DOHH2 (cell line): ENCODE results near the gene SH3RF3.

Experiments
- H3F3A ChIP-seq: fragments of 200-600 bp; sonication (generic), shearing (Covaris generic); 2 replicates; pipeline ENCODE4 v1.6.0; 2016; ENCODE audit warnings: antibody characterized with exemption, mild to moderate bottlenecking; ENCODE audit not compliant: control insufficient read depth, insufficient read depth
- H3K27ac ChIP-seq: fragments of 200-600 bp; sonication (generic); 2 replicates; pipeline ENCODE4 v1.5.1; 2014; ENCODE audit warnings: low read depth, mild to moderate bottlenecking, low read length, moderate library complexity
- H3K27me3 ChIP-seq: fragments of 200-600 bp; sonication (generic); 2 replicates; pipeline ENCODE4 v1.6.1; 2014; ENCODE audit warnings: mild to moderate bottlenecking, low read length, mixed read lengths; ENCODE audit not compliant: control insufficient read depth
- H3K36me3 ChIP-seq: fragments of 200-600 bp; sonication (generic); 2 replicates; pipeline ENCODE4 v1.6.1; 2014; ENCODE audit warnings: mild to moderate bottlenecking, low read length, moderate library complexity, mixed read lengths; ENCODE audit not compliant: control insufficient read depth
- H3K4me1 ChIP-seq: fragments of 200-600 bp; sonication (generic); 2 replicates; pipeline ENCODE4 v1.6.1; 2014; ENCODE audit warnings: mild to moderate bottlenecking, low read length, mixed read lengths; ENCODE audit not compliant: control insufficient read depth
- H3K4me2 ChIP-seq: fragments of 200-600 bp; sonication (generic); 2 replicates; pipeline ENCODE4 v1.6.0; 2014; ENCODE audit warnings: mild to moderate bottlenecking, low read length, moderate library complexity
- H3K4me3 ChIP-seq: fragments of 200-600 bp; sonication (generic); 2 replicates; pipeline ENCODE4 v1.5.1; 2014; ENCODE audit warnings: mild to moderate bottlenecking, low read length, mixed read lengths
- H3K79me2 ChIP-seq: fragments of 200-600 bp; sonication (generic); 2 replicates; pipeline ENCODE4 v1.6.1; 2014; ENCODE audit warnings: mild to moderate bottlenecking, low read length, mixed read lengths; ENCODE audit not compliant: control insufficient read depth
- H3K9me2 ChIP-seq: fragments of 200-600 bp; sonication (generic); replicated peaks from 2 replicates; pipeline ENCODE4 v1.6.1; 2014; ENCODE audit warnings: mild to moderate bottlenecking, low read length, mixed read lengths; ENCODE audit not compliant: control insufficient read depth
- H3K9me3 ChIP-seq: fragments of 200-600 bp; sonication (generic); 2 replicates; pipeline ENCODE4 v1.6.1; 2014; ENCODE audit warnings: antibody characterized with exemption, low read length, mixed read lengths; ENCODE audit not compliant: control insufficient read depth, insufficient read depth
- H4K20me1 ChIP-seq: fragments of 200-600 bp; sonication (generic); 2 replicates; pipeline ENCODE4 v1.6.0; 2014; ENCODE audit warnings: low read depth, mild to moderate bottlenecking, antibody characterized with exemption, low read length, moderate library complexity; ENCODE audit not compliant: control insufficient read depth, insufficient read depth
- CTCF ChIP-seq: fragments of 200-600 bp; sonication (generic); IDR thresholded peaks from one replicate; pipeline ENCODE4 v1.5.1; 2014; ENCODE audit warnings: antibody characterized with exemption, mild to moderate bottlenecking, low read depth, low read length; ENCODE audit not compliant: poor library complexity, severe bottlenecking
- EZH2phosphoT487 ChIP-seq: fragments of 200-600 bp; sonication (generic); IDR thresholded peaks from 2 replicates; pipeline ENCODE4 v1.6.1; 2017; ENCODE audit warnings: borderline replicate concordance, mild to moderate bottlenecking, antibody characterized with exemption, low read length, moderate library complexity, mixed read lengths

SH3RF3 gene

GRCh38 chr2:109087055-109087663 lies 41.8 kb upstream of the SH3RF3 start:
- H4K20me1 ChIP-seq = no peaks in the 10 kb centered on the region
- no peak overlapping the region for H3K4me2 ChIP-seq
- H3F3A ChIP-seq = no peaks in the 10 kb centered on the region
- no peaks in the 10 kb centered on the region for H3K9me3 ChIP-seq
- TF ChIP-seq CTCF (no peak), EZH2phosphoT487 (no peak)
- H3K36me3 ChIP-seq = no peaks in the 10 kb centered on the region
- no peaks in the 10 kb centered on the region for H3K4me1 ChIP-seq
- H3K4me3 ChIP-seq = no peak overlapping the region
- no peak overlapping the region for H3K27ac ChIP-seq
- H3K9me2 ChIP-seq = no peaks in the 10 kb centered on the region
- H3K79me2 ChIP-seq = no peaks in the 10 kb centered on the region
- H3K27me3 ChIP-seq = no peaks in the 10 kb centered on the region

DNA sequence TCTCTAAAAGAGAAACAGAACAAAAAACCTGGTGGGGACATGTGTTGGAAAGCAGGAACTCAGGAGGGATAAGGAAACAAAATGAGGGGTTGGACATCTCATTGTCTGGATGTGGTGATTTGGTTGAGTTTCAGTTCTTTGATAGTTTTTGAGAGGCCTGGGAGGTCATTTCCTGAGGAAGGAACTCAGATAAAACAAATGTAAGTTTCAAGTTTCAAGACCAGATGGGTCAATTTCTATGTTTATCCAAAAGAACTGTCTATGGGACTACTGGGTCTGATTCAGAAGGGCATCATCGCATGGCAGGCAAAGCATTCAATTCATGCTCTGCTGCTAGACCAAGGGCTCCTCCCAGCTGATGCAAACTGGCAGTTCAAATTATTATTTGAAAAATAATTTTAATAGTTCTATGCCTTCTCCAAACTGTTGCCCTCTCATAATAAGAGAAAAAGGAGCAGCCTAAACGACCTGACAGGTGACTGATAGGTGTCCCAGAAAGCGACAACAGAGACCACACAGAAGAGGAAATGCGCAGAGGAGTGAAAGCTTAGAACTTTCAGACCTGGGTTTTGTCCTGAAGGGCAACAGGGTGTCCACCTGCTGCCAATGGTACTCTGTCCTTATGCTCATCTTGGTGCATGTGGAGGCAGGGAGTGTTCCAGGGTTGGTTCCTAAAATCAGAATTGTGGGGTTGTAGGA lies 39.3 kb upstream of the SH3RF3 start:
- no peaks in the 10 kb centered on the region for H3K4me1 ChIP-seq
- H3K36me3 ChIP-seq = no peaks in the 10 kb centered on the region
- no peak overlapping the region for H3K4me2 ChIP-seq
- TF ChIP-seq EZH2phosphoT487 = no peak
- TF ChIP-seq CTCF = no peak
- no peaks in the 10 kb centered on the region for H3K27me3 ChIP-seq
- H3K79me2 ChIP-seq = no peaks in the 10 kb centered on the region
- no peaks in the 10 kb centered on the region for H3K9me2 ChIP-seq
- H3K27ac ChIP-seq = no peak overlapping the region
- no peaks in the 10 kb centered on the region for H4K20me1 ChIP-seq
- peaks cover 9% of the 10 kb centered on the region; the same call in 1 of the 2 replicates for H3K9me3 ChIP-seq
- H3K4me3 ChIP-seq = no peak overlapping the region
- H3F3A ChIP-seq = no peaks in the 10 kb centered on the region

GRCh38 chr2:109091526-109091925 lies 37.5 kb upstream of the SH3RF3 start:
- Histone ChIP-seq H3K4me3 (no peak overlapping the region), H3K4me1 (no peaks in the 10 kb centered on the region), H3K9me2 (no peaks in the 10 kb centered on the region), H3K79me2 (no peaks in the 10 kb centered on the region), H3K9me3 (peaks cover 13% of the 10 kb centered on the region; the same call in 1 of the 2 replicates), H3K4me2 (no peak overlapping the region), H4K20me1 (no peaks in the 10 kb centered on the region), H3K27me3 (no peaks in the 10 kb centered on the region), H3F3A (no peaks in the 10 kb centered on the region), H3K27ac (no peak overlapping the region), H3K36me3 (no peaks in the 10 kb centered on the region)
- TF ChIP-seq EZH2phosphoT487 = no peak
- TF ChIP-seq CTCF = no peak
